GM12875 (cell line): ENCODE results near the gene SPATC1L.

Source experiments
- H3K4me3 ChIP-seq: one replicate; pipeline ENCODE4 v1.5.1; 2011; ENCODE audit warnings: low read depth, low read length, control low read depth
- CTCF ChIP-seq: IDR thresholded peaks from 2 replicates; pipeline ENCODE4 v1.5.1; 2011; ENCODE audit warnings: low read depth, mild to moderate bottlenecking, control low read depth, inconsistent platforms, low read length, moderate library complexity, borderline replicate concordance; ENCODE audit not compliant: insufficient read depth

SPATC1L gene

DNA sequence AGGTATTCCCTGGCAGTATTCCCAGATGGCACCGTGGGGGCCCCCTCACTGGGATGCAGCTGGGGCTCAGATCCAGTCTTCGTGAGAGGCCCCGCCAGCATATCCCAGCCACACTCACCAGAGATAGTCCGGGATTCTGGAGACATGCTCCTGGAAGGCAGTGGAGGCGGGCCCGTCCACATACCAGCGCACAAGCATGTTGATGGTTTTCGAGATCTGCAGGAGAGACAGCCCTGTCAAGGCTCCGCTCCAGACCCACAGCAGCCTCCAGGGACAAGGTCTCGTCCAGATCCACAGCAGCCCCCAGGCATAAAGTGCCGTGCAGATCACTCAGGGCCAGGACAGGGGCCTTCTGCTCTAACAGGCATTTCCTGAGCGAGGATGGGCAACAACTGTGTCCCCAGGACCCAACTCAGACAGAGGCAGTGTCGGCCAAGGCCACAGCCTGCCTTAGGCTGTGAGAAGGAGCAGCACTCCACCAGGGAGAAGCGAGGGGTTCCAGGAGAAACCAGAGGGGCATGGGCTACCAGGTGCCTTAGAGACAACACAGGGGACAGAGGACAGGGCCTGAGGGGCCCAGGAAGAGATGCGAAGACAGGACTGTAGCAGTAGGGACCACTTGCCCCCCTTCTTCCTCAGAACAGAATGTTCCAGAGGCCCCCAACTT, 29.5 kb upstream of the SPATC1L start:
- no peak overlapping the region for H3K4me3 ChIP-seq
- no peak for TF ChIP-seq CTCF

- no peak for TF ChIP-seq CTCF
- no peak overlapping the region for H3K4me3 ChIP-seq
Measured at GRCh38 chr21:46212721-46213484, 28.6 kb upstream of the SPATC1L start.

DNA sequence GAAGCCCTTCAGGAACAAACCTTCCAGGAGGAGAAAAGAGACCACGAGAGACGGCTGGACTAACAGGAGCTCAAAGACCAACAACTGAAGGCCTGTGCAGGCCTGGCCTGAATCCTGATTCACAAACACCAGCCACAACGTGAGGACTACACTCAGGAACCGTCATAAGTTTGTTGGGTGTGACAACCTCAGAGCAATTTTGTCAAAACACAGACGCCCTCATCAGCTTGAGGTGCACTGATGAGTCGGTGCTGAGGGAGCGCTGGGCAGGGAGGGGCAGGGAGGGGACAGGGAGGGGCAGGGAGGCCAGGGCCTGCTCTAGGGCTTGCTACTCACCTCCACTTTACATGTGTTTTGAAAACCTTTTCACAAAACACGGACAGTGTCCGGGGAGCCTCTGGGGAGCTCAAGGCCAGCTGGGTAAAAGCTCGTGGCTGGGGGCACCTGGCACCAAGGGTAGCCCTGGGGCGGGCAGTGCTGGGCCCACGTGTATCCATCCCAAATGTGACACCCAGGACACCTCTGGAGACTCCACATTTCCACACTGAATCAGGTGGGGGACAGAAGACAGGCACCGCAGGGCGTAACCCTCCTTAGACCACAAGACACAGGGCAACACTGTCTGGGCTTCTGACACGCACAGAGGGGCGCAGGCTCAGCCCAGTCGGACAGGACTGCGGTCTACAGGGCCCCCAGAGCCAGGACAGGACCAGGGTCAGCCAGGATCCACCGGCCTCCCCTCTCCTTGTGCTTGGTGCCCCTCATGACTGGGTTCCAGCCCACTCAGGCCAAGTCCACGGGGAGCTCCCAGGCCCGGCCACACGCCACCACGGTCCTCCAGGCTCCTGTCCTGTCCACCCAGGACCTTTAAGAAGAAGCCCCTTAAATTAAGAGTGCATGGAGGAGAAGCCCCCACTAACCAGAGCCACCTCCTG, 27.8 kb upstream of the SPATC1L start:
- no peak for TF ChIP-seq CTCF

DNA sequence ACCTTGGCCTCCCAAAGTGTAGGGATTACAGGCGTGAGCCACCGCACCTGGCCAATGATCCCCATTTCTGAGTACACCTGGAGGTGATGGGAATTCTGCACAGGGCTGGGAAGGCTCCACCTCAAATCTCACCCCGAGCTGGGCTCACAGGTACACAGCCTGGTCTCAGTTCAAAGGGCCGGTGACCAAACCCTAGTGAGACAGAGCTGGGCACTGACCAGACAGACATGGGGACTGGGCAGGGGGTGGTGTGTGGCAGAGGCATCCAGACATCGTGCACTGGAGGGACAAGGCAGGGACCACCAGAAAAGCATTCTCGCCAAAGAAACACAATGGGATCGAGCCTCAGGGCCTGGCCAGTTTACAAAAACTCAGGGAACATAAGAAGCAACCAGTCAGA, 27.1 kb upstream of the SPATC1L start:
- TF ChIP-seq CTCF, result no peak
- no peak overlapping the region for H3K4me3 ChIP-seq

More for the DNA sequence above, 27.8 kb upstream of the SPATC1L start:
- H3K4me3 ChIP-seq, result no peak overlapping the region

DNA sequence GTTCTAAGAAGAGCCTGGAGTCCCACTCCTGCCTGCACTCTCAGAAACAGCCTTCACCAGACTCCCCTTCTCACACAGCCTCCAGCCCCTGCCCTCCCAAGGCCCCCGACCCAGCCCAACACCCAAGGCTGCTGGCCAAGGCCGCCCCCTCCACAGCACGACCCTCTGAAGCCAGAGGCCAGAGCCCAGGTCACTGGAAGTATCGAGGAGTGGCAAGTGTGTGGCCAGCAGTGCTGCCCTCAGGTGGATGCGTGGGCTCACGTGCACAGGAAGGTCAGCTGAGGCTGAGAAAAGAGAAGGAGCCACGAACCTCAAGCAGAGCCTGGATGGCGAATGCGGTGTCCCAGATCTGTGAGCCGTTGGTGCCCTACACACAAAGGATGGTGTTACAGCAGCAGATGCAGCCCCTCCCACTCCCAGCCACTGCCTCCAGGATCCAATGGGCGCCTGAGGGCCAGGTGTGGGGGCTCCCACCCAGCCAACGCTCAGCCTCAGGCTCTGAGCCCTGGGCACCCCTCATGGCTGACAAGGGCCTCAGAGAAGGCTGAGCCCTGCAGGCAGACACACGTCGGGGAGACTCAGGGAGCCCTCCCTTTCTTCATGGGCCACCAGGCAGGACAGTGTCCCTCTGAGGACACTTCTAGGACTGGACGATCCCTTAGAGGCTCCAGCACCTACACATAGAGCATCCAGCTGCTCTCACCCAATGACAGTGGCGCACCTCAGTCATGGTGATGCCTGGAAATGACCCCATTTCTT, 26.3 kb upstream of the SPATC1L start:
- TF ChIP-seq CTCF, result no peak
- no peak overlapping the region for H3K4me3 ChIP-seq
